Measurements from ENCODE around the gene FAM107B. TPM values are rescaled to one million over a fixed set of nuclear protein-coding genes. Genes with fewer than 3 reads are reported as not detected.
A peak's percentile ranks its signal among the peaks of the same experiment; 100 is the strongest.

Gene FAM107B
- total and polyA plus RNA-seq, 2 of the 13 experiments (the other 11 are each of a cell fraction or from before 2014, with no cell fraction given), result 15.7 to 24.8 TPM

DNA sequence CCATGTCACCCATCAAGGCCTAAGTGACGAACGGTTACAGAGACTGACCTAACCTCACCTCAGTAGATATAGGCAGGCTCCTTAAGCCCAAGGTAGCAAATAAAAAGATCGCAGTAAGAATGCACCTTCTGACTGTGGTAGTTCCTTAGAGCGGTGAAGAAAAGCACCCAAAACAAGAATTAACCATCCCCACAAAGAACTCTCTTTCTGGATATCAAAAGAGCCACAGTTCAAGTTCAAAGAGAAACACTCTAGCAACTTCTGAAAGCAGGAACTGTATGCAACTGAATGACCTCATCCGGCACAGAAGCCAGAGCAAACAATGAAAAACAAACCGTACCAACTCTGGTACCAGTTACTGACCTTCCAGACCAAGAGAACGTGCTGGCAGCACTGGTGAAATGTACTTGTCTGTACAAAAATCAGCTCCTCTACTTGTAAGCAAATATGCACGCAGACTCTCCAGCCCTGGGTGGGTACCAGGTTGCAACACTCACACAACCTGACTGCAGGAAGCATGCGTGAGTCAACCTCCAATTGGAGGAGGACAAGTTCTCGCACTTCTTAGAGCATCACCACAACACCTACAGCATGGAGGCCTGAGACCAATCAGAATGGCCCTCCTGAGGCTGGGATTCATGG, 202.7 kb downstream of the FAM107B start (continued):
- TF ChIP-seq, protein P1, sequence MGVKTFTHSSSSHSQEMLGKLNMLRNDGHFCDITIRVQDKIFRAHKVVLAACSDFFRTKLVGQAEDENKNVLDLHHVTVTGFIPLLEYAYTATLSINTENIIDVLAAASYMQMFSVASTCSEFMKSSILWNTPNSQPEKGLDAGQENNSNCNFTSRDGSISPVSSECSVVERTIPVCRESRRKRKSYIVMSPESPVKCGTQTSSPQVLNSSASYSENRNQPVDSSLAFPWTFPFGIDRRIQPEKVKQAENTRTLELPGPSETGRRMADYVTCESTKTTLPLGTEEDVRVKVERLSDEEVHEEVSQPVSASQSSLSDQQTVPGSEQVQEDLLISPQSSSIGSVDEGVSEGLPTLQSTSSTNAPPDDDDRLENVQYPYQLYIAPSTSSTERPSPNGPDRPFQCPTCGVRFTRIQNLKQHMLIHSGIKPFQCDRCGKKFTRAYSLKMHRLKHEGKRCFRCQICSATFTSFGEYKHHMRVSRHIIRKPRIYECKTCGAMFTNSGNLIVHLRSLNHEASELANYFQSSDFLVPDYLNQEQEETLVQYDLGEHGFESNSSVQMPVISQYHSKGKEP (CRISPR knock-in tag; IDR thresholded peaks at IDR 0.05), result no peak
- TF ChIP-seq HBP1 (CRISPR knock-in tag; IDR thresholded peaks at IDR 0.05; ENCODE audit: low read depth) (no peak), FOSL1 (CRISPR knock-in tag; IDR thresholded peaks at IDR 0.05; ENCODE audit: borderline replicate concordance) (no peak), MYNN (CRISPR knock-in tag; IDR thresholded peaks at IDR 0.05; ENCODE audit: low read depth) (no peak), WIZ (CRISPR knock-in tag; IDR thresholded peaks at IDR 0.05) (no peak), NR3C1 (CRISPR knock-in tag; IDR thresholded peaks at IDR 0.05) (no peak), ZMAT3 (CRISPR knock-in tag; conservative IDR thresholded peaks at IDR 0.05) (no peak), JARID2 (CRISPR knock-in tag; IDR thresholded peaks at IDR 0.05; ENCODE audit: insufficient replicate concordance) (no peak), HDAC6 (IDR thresholded peaks at IDR 0.05; ENCODE audit: low read depth, low read length) (no peak), ZNF282 (IDR thresholded peaks at IDR 0.05; ENCODE audit: partially characterized antibody) (no peak), ZNF501 (CRISPR knock-in tag; IDR thresholded peaks at IDR 0.05) (0 out of 2 replicates have a peak, but pooled peaks have one; percentile 30), KLF16 (CRISPR knock-in tag; IDR thresholded peaks at IDR 0.05) (peak in 1 of 2 experiments; percentile 75; a peak in 2 of 4 replicates), ZBTB2 (CRISPR knock-in tag; IDR thresholded peaks at IDR 0.05; ENCODE audit: low read depth) (no peak), JUN (CRISPR knock-in tag; IDR thresholded peaks at IDR 0.05) (peak; percentile 100), ZBTB7B (CRISPR knock-in tag; IDR thresholded peaks at IDR 0.05) (no peak; the same call in 1 of the 2 replicates), HCFC1 (IDR thresholded peaks at IDR 0.05; ENCODE audit: low read depth, low read length) (no peak), ARHGAP35 (CRISPR knock-in tag; IDR thresholded peaks at IDR 0.05; ENCODE audit: borderline replicate concordance) (no peak), NR2F1 (CRISPR knock-in tag; IDR thresholded peaks at IDR 0.05) (peak; percentile 28 to 78; a peak in 2 of 4 replicates), POLR2AphosphoS5 (IDR thresholded peaks at IDR 0.05; ENCODE audit: low read depth, low read length) (no peak), TAF15 (IDR thresholded peaks at IDR 0.05; ENCODE audit: low read depth, low read length, poor library complexity, severe bottlenecking) (no peak), ZSCAN21 (CRISPR knock-in tag; IDR thresholded peaks at IDR 0.05; ENCODE audit: borderline replicate concordance) (peak; percentile 65; the same call in 1 of the 2 replicates), CBX5 (CRISPR knock-in tag; IDR thresholded peaks at IDR 0.05; ENCODE audit: borderline replicate concordance) (no peak; the same call in 1 of the 2 replicates)
- TF ChIP-seq, protein P2, sequence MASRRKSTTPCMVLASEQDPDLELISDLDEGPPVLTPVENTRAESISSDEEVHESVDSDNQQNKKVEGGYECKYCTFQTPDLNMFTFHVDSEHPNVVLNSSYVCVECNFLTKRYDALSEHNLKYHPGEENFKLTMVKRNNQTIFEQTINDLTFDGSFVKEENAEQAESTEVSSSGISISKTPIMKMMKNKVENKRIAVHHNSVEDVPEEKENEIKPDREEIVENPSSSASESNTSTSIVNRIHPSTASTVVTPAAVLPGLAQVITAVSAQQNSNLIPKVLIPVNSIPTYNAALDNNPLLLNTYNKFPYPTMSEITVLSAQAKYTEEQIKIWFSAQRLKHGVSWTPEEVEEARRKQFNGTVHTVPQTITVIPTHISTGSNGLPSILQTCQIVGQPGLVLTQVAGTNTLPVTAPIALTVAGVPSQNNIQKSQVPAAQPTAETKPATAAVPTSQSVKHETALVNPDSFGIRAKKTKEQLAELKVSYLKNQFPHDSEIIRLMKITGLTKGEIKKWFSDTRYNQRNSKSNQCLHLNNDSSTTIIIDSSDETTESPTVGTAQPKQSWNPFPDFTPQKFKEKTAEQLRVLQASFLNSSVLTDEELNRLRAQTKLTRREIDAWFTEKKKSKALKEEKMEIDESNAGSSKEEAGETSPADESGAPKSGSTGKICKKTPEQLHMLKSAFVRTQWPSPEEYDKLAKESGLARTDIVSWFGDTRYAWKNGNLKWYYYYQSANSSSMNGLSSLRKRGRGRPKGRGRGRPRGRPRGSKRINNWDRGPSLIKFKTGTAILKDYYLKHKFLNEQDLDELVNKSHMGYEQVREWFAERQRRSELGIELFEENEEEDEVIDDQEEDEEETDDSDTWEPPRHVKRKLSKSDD (CRISPR knock-in tag; IDR thresholded peaks at IDR 0.05; ENCODE audit: low read depth), result no peak; the same call in 1 of the 2 replicates
